Heart left ventricle (tissue), 16 donors: Measurements from ENCODE around the gene CASK. TPM values are rescaled to one million over a fixed set of nuclear protein-coding genes. Genes with fewer than 3 reads are reported as not detected.

Experiments
- ATAC-seq, 4 donors: fragments of 200-7000 bp; cut with Tn5 transposase; one replicate each; pipeline ENCODE4 v1.9.1; 2020 to 2022; ENCODE audit warnings: moderate library complexity in 4 of 4, mild to moderate bottlenecking in 3 of 4, moderate number of reproducible peaks in 1 of 4
- DNase-seq, 5 donors: peaks; one replicate each; pipeline ENCODE4 v3.0.0-alpha.2; 2020
- H3K27ac ChIP-seq, 12 donors: fragments of 200-600 bp; sonication (generic) in 4 of 12; one replicate each; pipeline versions ENCODE4 v1.5.0 to v1.8.0; 2016 to 2022; ENCODE audit warnings: mild to moderate bottlenecking in 2 of 12
- H3K27me3 ChIP-seq, 9 donors: fragments of 200-600 bp; sonication (generic) in 2 of 9; one replicate each; pipeline versions ENCODE4 v1.5.1 to v1.8.0; 2016 to 2022; ENCODE audit warnings: mild to moderate bottlenecking in 3 of 9
- H3K36me3 ChIP-seq, 9 donors: fragments of 200-600 bp; sonication (generic) in 2 of 9; one replicate each; pipeline versions ENCODE4 v1.5.0 to v1.8.0; 2018 to 2022; ENCODE audit warnings: mild to moderate bottlenecking in 2 of 9
- H3K4me1 ChIP-seq, 12 donors: fragments of 200-600 bp; sonication (generic) in 4 of 12; one replicate each; pipeline versions ENCODE4 v1.5.0 to v1.8.0; 2016 to 2022; ENCODE audit warnings: mild to moderate bottlenecking in 3 of 12
- H3K4me3 ChIP-seq, 12 donors: fragments of 200-600 bp; sonication (generic) in 4 of 12; one replicate each; pipeline versions ENCODE4 v1.5.0 to v1.8.0; 2017 to 2022; ENCODE audit warnings: mild to moderate bottlenecking in 9 of 12, moderate library complexity in 4 of 12
- H3K9me3 ChIP-seq, 12 donors: fragments of 200-600 bp; sonication (generic) in 4 of 12; one replicate each; pipeline versions ENCODE4 v1.5.0 to v1.8.0; 2016 to 2022; ENCODE audit warnings: mild to moderate bottlenecking in 1 of 12
- POLR2A ChIP-seq, 2 donors: fragments of 450-650 bp; IDR thresholded peaks; one replicate each; pipeline ENCODE4 v1.6.1; 2017; ENCODE audit warnings: antibody characterized with exemption in 2 of 2, mild to moderate bottlenecking in 2 of 2, moderate library complexity in 2 of 2
- WGBS, 4 donors: extraction: QIAGEN DNeasy Blood & Tissue Kit in 2 of 4; methylation state at CpG; one replicate each; pipeline versions ENCODE4 v1.1.5 to v1.1.7; 2013 to 2018; 5-methylcytosine and 5-hydroxymethylcytosine counted together
- intact Hi-C, 10 donors: fragments of 100-400 bp; cut with DNase I; formaldehyde crosslinking; loops; one replicate each; pipeline versions ENCODE4 v1.11.1 to v1.14.2; 2022
- polyA plus RNA-seq, 2 donors: library from polyadenylated mRNA; stranded (reverse); fragments of 200-250 nt; gene quantifications; one replicate each; pipeline ENCODE4 v1.2.3, GENCODE V29; 2013
- total RNA-seq, 9 donors: library from RNA; depleted of rRNA in 2 of 9; stranded (reverse); fragments of >200 nt in 2 of 9; fragmentation: NEBNext Ultra II Directional in 3 of 9; extraction: Animal tissue kit (Norgen Biotek cat#: 25700) in 3 of 9; gene quantifications; one replicate each; pipeline versions ENCODE4 v1.1.0 to v1.2.4, GENCODE V29; 2016 to 2023
- TF ChIP-seq, protein P1 (sequence below), 12 donors: fragments of 200-600 bp; sonication (generic) in 4 of 12; IDR thresholded peaks; one replicate each; pipeline versions ENCODE4 v1.5.0 to v1.8.0; 2018 to 2022; ENCODE audit warnings: antibody characterized with exemption in 12 of 12, mild to moderate bottlenecking in 5 of 12
- donor health status: ischemic (EF 13 %, LVEDD 7.1; RV severe dilation, severe dysfunction).
- donor health status: healthy with polysubstance abuse.
- donor health status: DM: no; HTN: yes; CAD: no.
- donor health status: DM: no; HTN: no; CAD: no.
- donor health status: ischemic (EF 25% LVEDD 6.9; RV normal size, moderate dysfunction).
- donor health status: ischemic (EF 25% LVEDD 5.7; RV mildly dilated, moderate dysfunction).
- donor health status: healthy.
- donor health status: DM: yes; HTN: yes; CAD: no.
- donor health status: ischemic (EF 35%, LVEDD 5.7; RV mildly dilated, moderate dysfunction).
- donor health status: nonischemic (EF 11% LVEDD 7.7; RV severe dilation, severe dysfunction).
- donor health status: DM: yes; HTN: yes; CAD: no.
- donor health status: PGD.
- donor health status: ischemic (EF 29% LVEDD 5.4; RV normal size, mild dysfunction).
- donor health status: nonischemic (EF 23%, LVEDD 6.1; RV moderate dilation, normal function).

Gene CASK
- total and polyA plus RNA-seq, 11 donors: 2.9 to 25.6 (median 13.6) TPM

- H3K27me3 ChIP-seq: no peaks in the 10 kb centered on the region
- DNase-seq (no peak), ATAC-seq (no peak)
- TF ChIP-seq POLR2A (IDR thresholded peaks at IDR 0.05): no peak
- TF ChIP-seq, protein P1, sequence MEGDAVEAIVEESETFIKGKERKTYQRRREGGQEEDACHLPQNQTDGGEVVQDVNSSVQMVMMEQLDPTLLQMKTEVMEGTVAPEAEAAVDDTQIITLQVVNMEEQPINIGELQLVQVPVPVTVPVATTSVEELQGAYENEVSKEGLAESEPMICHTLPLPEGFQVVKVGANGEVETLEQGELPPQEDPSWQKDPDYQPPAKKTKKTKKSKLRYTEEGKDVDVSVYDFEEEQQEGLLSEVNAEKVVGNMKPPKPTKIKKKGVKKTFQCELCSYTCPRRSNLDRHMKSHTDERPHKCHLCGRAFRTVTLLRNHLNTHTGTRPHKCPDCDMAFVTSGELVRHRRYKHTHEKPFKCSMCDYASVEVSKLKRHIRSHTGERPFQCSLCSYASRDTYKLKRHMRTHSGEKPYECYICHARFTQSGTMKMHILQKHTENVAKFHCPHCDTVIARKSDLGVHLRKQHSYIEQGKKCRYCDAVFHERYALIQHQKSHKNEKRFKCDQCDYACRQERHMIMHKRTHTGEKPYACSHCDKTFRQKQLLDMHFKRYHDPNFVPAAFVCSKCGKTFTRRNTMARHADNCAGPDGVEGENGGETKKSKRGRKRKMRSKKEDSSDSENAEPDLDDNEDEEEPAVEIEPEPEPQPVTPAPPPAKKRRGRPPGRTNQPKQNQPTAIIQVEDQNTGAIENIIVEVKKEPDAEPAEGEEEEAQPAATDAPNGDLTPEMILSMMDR (IDR thresholded peaks at IDR 0.05): no peak
- H3K4me3 ChIP-seq: no peak overlapping the region
- intact Hi-C loops: no loop called here
- H3K9me3 ChIP-seq: no peaks in the 10 kb centered on the region
- no peaks in the 10 kb centered on the region for H3K36me3 ChIP-seq
- no peak overlapping the region for H3K27ac ChIP-seq
- peaks cover 0 to 3% (median 0%) of the 10 kb centered on the region in 12 donors for H3K4me1 ChIP-seq
- WGBS, 4 donors: 78 to 89% (median 82%) methylated on average over 1 of the region's 1 CpG
Measured at GRCh38 chrX:41828826-41829225, 94.5 kb downstream of the CASK start.

DNA sequence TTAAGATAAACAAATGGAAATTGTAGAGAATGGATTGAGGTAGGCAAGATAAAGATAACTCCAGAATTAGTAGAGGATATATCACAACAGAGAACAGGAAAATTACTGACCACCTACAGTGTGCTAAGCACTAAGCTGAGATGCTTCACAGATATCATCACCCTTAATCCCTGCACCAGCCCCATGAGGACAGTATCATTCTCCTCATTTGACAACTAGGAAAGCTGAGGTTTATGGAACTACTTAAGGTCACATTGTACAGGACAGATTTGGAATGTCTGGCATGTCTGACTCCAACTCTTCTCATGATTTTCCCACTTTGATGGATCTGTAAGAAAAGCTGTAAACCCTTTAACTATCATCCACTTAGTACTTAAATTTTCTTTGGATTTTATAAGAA is 95.5 kb downstream of the CASK start:
- Histone ChIP-seq H3K36me3 (no peaks in the 10 kb centered on the region), H3K27me3 (no peaks in the 10 kb centered on the region), H3K27ac (no peak overlapping the region), H3K4me1 (peaks cover 0 to 5% (median 0%) of the 10 kb centered on the region in 12 donors), H3K9me3 (no peaks in the 10 kb centered on the region), H3K4me3 (no peak overlapping the region)
- DNase-seq (no peak), ATAC-seq (no peak)
- TF ChIP-seq POLR2A (IDR thresholded peaks at IDR 0.05): no peak
- TF ChIP-seq, protein P1 (IDR thresholded peaks at IDR 0.05): no peak
- intact Hi-C loops: no loop called here

DNA sequence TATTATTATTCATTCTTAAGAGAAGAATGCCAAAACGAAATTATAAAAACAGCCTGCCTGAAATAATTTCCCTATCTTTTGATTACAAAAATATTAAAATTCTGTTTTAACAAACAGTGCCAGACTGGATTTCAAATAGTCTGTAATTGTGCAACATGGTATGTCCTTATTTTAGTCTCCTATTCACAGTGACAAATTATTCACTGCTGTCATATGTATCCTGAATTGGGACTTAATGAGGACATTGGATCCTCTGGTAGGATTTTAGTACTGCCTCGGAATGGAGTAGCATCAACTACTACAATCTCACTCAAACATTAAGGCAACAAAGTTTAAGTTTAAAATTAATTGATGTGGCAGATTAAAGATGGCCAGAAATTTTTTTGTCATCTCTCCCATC is 97.6 kb downstream of the CASK start:
- Histone ChIP-seq H3K4me1 (peaks cover 0 to 6% (median 0%) of the 10 kb centered on the region in 12 donors), H3K9me3 (peaks cover 0 to 4% (median 0%) of the 10 kb centered on the region in 12 donors), H3K27me3 (no peaks in the 10 kb centered on the region), H3K27ac (no peak overlapping the region), H3K36me3 (no peaks in the 10 kb centered on the region), H3K4me3 (no peak overlapping the region)
- no peak for ATAC-seq
- WGBS, 4 donors: 52 to 88% (median 72%) methylated on average over 2 of the region's 2 CpGs
- TF ChIP-seq, protein P1 (IDR thresholded peaks at IDR 0.05): no peak
- TF ChIP-seq POLR2A (IDR thresholded peaks at IDR 0.05): no peak
- intact Hi-C loops: no loop called here
- DNase-seq: no peak

DNA sequence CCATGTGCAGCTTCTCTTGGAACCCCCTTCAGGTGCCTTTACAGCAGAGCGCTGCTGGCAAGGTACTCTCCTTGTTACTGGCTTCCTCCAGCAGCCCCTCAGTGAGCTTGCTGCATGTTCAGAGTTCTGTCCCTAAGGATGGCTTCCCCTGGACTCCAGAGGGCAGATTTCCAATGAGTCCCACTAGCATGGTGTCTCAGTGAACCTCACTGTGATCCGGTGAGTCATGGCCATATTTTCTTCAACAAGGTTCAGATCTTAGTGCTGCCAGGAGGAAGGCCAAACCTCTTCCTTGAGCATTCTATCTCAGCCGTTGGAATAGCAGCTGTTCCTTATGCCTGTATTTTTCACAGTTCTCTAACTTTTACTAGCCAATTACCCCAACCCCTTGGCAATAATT is 98.8 kb downstream of the CASK start:
- Histone ChIP-seq H3K36me3 (no peaks in the 10 kb centered on the region), H3K27ac (no peak overlapping the region), H3K27me3 (no peaks in the 10 kb centered on the region), H3K4me1 (peaks cover 0 to 6% (median 0%) of the 10 kb centered on the region in 12 donors), H3K9me3 (peaks cover 0 to 4% (median 0%) of the 10 kb centered on the region in 12 donors), H3K4me3 (no peak overlapping the region)
- intact Hi-C loops: no loop called here
- ATAC-seq (no peak), DNase-seq (no peak)
- TF ChIP-seq POLR2A (IDR thresholded peaks at IDR 0.05): no peak
- TF ChIP-seq, protein P1 (IDR thresholded peaks at IDR 0.05): no peak
- 67 to 81% (median 73%) methylated on average over 3 of the region's 3 CpGs for WGBS, 4 donors
